IMR-90 (cell line): Measurements from ENCODE around the gene CD207. TPM values are rescaled to one million over a fixed set of nuclear protein-coding genes. Genes with fewer than 3 reads are reported as not detected.

Experiments
- ATAC-seq: fragments of 200-7000 bp; cut with Tn5 transposase; 2 replicates; pipeline ENCODE4 v1.9.1; 2020; ENCODE audit warnings: low read depth, mild to moderate bottlenecking, moderate library complexity
- BruUV-seq: library from RNA; stranded (reverse); fragments of 400-500 nt; replicated peaks from 2 replicates; lab custom pipeline; 2021; lab: Mats Ljungman, UMichigan
- CTCF ChIA-PET: fragments of 300-600 bp; formaldehyde crosslinking; extraction: SDS; loops from one replicate; lab custom pipeline; 2021; ENCODE audit warnings: antibody characterized with exemption; lab: Yijun Ruan, JAX
- POLR2A ChIA-PET: fragments of 300-600 bp; sonication (Branson Sonifier 250); formaldehyde crosslinking; loops from one replicate; lab custom pipeline; 2022; ENCODE audit warnings: antibody characterized with exemption; ENCODE audit not compliant: unreplicated experiment; lab: Charles Lee
- DNase-seq: peaks from one replicate; pipeline ENCODE4 v3.0.0; 2013
- H2AFZ ChIP-seq: replicated peaks from 2 replicates; pipeline ENCODE3; 2013; ENCODE audit warnings: low read length, mild to moderate bottlenecking; ENCODE audit not compliant: poor library complexity
- H2AK5ac ChIP-seq: 2 replicates; pipeline ENCODE4 v1.6.1; 2013; ENCODE audit warnings: low read depth, low read length, inconsistent platforms
- H2AK9ac ChIP-seq: replicated peaks from 2 replicates; pipeline ENCODE3; 2013; ENCODE audit warnings: mild to moderate bottlenecking, low read depth, low read length, moderate library complexity; ENCODE audit not compliant: poor library complexity
- H2BK120ac ChIP-seq: 2 replicates; pipeline ENCODE4 v1.6.1; 2013; ENCODE audit warnings: low read depth, low read length, inconsistent platforms
- H2BK15ac ChIP-seq: 3 replicates; pipeline ENCODE4 v1.6.1; 2013; ENCODE audit warnings: low read depth, low read length, inconsistent platforms
- H2BK20ac ChIP-seq: 2 replicates; pipeline ENCODE4 v1.6.1; 2013; ENCODE audit warnings: low read depth, mild to moderate bottlenecking, inconsistent platforms, low read length, moderate library complexity
- H2BK5ac ChIP-seq: 2 replicates; pipeline ENCODE4 v1.6.1; 2013; ENCODE audit warnings: mild to moderate bottlenecking, low read depth, low read length, inconsistent platforms; ENCODE audit not compliant: poor library complexity, severe bottlenecking
- H3K14ac ChIP-seq: replicated peaks from 2 replicates; pipeline ENCODE4 v1.6.1; 2013; ENCODE audit warnings: low read depth, low read length, inconsistent platforms
- H3K18ac ChIP-seq: 2 replicates; pipeline ENCODE4 v1.6.1; 2013; ENCODE audit warnings: low read depth, low read length, control low read depth
- H3K23ac ChIP-seq: 2 replicates; pipeline ENCODE4 v1.6.1; 2013; ENCODE audit warnings: low read depth, low read length, inconsistent platforms
- H3K27ac ChIP-seq: 2 replicates; pipeline ENCODE4 v1.5.1; 2013; ENCODE audit warnings: mild to moderate bottlenecking, control low read depth, low read length; ENCODE audit not compliant: insufficient read depth
- H3K27me3 ChIP-seq: 2 replicates; pipeline ENCODE4 v1.6.1; 2013; ENCODE audit warnings: low read length; ENCODE audit not compliant: control insufficient read depth, insufficient read depth
- H3K36me3 ChIP-seq: 2 replicates; pipeline ENCODE4 v1.6.1; 2013; ENCODE audit warnings: low read length, mixed read lengths; ENCODE audit not compliant: control insufficient read depth, insufficient read depth
- H3K4ac ChIP-seq: 2 replicates; pipeline ENCODE4 v1.6.1; 2013; ENCODE audit warnings: low read depth, low read length, inconsistent platforms
- H3K4me1 ChIP-seq: 2 replicates; pipeline ENCODE4 v1.6.1; 2013; ENCODE audit warnings: low read length, mixed read lengths; ENCODE audit not compliant: control insufficient read depth, insufficient read depth
- H3K4me2 ChIP-seq: 2 replicates; pipeline ENCODE4 v1.6.1; 2013; ENCODE audit warnings: low read depth, mild to moderate bottlenecking, control low read depth, low read length, moderate library complexity
- H3K4me3 ChIP-seq: 2 replicates; pipeline ENCODE4 v1.5.1; 2013; ENCODE audit warnings: low read depth, mild to moderate bottlenecking, control low read depth, low read length, moderate library complexity; ENCODE audit not compliant: insufficient read depth
- H3K56ac ChIP-seq: 2 replicates; pipeline ENCODE4 v1.6.1; 2013; ENCODE audit warnings: low read length, inconsistent platforms; ENCODE audit not compliant: insufficient read depth; ENCODE audit errors: extremely low read depth
- H3K79me1 ChIP-seq, 2 experiments: 2 replicates each; pipeline ENCODE4 v1.6.1; 2013; ENCODE audit warnings: low read length in 2 of 2, inconsistent platforms in 1 of 2, low read depth in 1 of 2
- H3K9ac ChIP-seq: 2 replicates; pipeline ENCODE4 v1.6.1; 2013; ENCODE audit warnings: low read depth, low read length, control low read depth
- H3K9me1 ChIP-seq: 2 replicates; pipeline ENCODE4 v1.6.1; 2013; ENCODE audit warnings: low read length, inconsistent platforms; ENCODE audit not compliant: insufficient read depth
- H3K9me3 ChIP-seq: 2 replicates; pipeline ENCODE4 v1.6.1; 2013; ENCODE audit warnings: low read length; ENCODE audit not compliant: control insufficient read depth, insufficient read depth
- H4K20me1 ChIP-seq: 2 replicates; pipeline ENCODE4 v1.6.1; 2013; ENCODE audit warnings: low read length, inconsistent platforms; ENCODE audit not compliant: insufficient read depth
- H4K5ac ChIP-seq: 2 replicates; pipeline ENCODE4 v1.6.1; 2013; ENCODE audit warnings: mild to moderate bottlenecking, low read depth, low read length, control low read depth
- H4K8ac ChIP-seq, 2 experiments: 2 replicates each; pipeline ENCODE4 v1.6.1; 2013; ENCODE audit warnings: low read depth in 2 of 2, low read length in 2 of 2, control low read depth in 1 of 2, inconsistent platforms in 1 of 2
- H4K91ac ChIP-seq: 2 replicates; pipeline ENCODE4 v1.6.1; 2013; ENCODE audit warnings: low read depth, low read length, inconsistent platforms; ENCODE audit not compliant: insufficient read depth
- BHLHE40 ChIP-seq: fragments of 150-350 bp; IDR thresholded peaks from 2 replicates; pipeline ENCODE4 v1.6.1; 2016; ENCODE audit warnings: mild to moderate bottlenecking, low read depth, low read length
- CEBPB ChIP-seq: IDR thresholded peaks from 2 replicates; pipeline ENCODE4 v1.6.1; 2012; ENCODE audit warnings: low read depth, low read length, improper control_type of control experiment
- FOS ChIP-seq: fragments of 150-350 bp; IDR thresholded peaks from 2 replicates; pipeline ENCODE4 v1.6.1; 2016; ENCODE audit warnings: low read depth, low read length
- MAFK ChIP-seq: IDR thresholded peaks from 2 replicates; pipeline ENCODE4 v1.6.1; 2012; ENCODE audit warnings: low read depth, low read length, improper control_type of control experiment
- MAZ ChIP-seq: IDR thresholded peaks from 2 replicates; pipeline ENCODE4 v1.6.1; 2012; ENCODE audit warnings: low read depth, mild to moderate bottlenecking, low read length, improper control_type of control experiment, moderate library complexity, borderline replicate concordance
- NFE2L2 ChIP-seq: fragments of 150-350 bp; IDR thresholded peaks from 2 replicates; pipeline ENCODE4 v1.6.1; 2016; ENCODE audit warnings: low read depth, mild to moderate bottlenecking, low read length
- POLR2A ChIP-seq: IDR thresholded peaks from 2 replicates; pipeline ENCODE4 v1.6.1; 2012; ENCODE audit warnings: mild to moderate bottlenecking, low read depth, low read length
- RAD21 ChIP-seq: IDR thresholded peaks from 2 replicates; pipeline ENCODE4 v1.6.1; 2012; ENCODE audit warnings: low read length, improper control_type of control experiment
- RFX5 ChIP-seq: IDR thresholded peaks from 2 replicates; pipeline ENCODE4 v1.8.0; 2012; ENCODE audit warnings: low read depth, mild to moderate bottlenecking, low read length, moderate library complexity
- SMC3 ChIP-seq: fragments of 150-350 bp; IDR thresholded peaks from 2 replicates; pipeline ENCODE4 v1.6.1; 2016; ENCODE audit warnings: low read depth, mild to moderate bottlenecking, antibody characterized with exemption, low read length, moderate library complexity
- WGBS, 2 experiments: methylation state at CpG; one replicate each; pipeline versions ENCODE4 v1.1.5 to v1.1.7; 2013; ENCODE audit warnings: missing lambda C conversion rate in 2 of 2; ENCODE audit not compliant: insufficient read length in 1 of 2; ENCODE audit errors: extremely low coverage in 2 of 2; 5-methylcytosine and 5-hydroxymethylcytosine counted together
- dilution Hi-C: fragments of 300-500 bp; cut with HindIII; formaldehyde crosslinking; loops from one replicate; pipeline ENCODE4 v1.14.3; 2018; ENCODE audit warnings: low sequenced_read_pairs; ENCODE audit not compliant: unreplicated experiment
- in situ Hi-C: fragments of 300-500 bp; cut with MboI; formaldehyde crosslinking; loops from 3 replicates; pipeline ENCODE4 v1.14.3; 2019; ENCODE audit warnings: low sequenced_read_pairs, inconsistent platforms, mixed read lengths
- intact Hi-C: fragments of 100-400 bp; cut with micrococcal nuclease; formaldehyde crosslinking; loops from 2 replicates; pipeline ENCODE4 v1.10.0; 2022
- polyA plus RNA-seq, 3 experiments: library from polyadenylated mRNA; depleted of rRNA; stranded (reverse); fragments of >200 nt; gene quantifications; 2 replicates each; pipeline ENCODE4 v1.2.3, GENCODE V29; 2012; ENCODE audit warnings: low replicate concordance in 1 of 3
- total RNA-seq: library from RNA; depleted of rRNA; stranded (reverse); fragments of >200 nt; gene quantifications from 2 replicates; pipeline ENCODE4 v1.2.3, GENCODE V29; 2012
- TF ChIP-seq, protein P1 (sequence below): fragments of 150-350 bp; IDR thresholded peaks from 2 replicates; pipeline ENCODE4 v1.6.1; 2016; ENCODE audit warnings: low read depth, mild to moderate bottlenecking, low read length, moderate library complexity, borderline replicate concordance
- TF ChIP-seq, protein P2 (sequence below): conservative IDR thresholded peaks from 2 replicates; pipeline ENCODE4 v1.5.1; 2012; ENCODE audit warnings: mild to moderate bottlenecking, low read depth, low read length, improper control_type of control experiment

The CD207 gene
- total and polyA plus RNA-seq, 2 of the 4 experiments (the other 2 are of a cell fraction) = not detected

DNA sequence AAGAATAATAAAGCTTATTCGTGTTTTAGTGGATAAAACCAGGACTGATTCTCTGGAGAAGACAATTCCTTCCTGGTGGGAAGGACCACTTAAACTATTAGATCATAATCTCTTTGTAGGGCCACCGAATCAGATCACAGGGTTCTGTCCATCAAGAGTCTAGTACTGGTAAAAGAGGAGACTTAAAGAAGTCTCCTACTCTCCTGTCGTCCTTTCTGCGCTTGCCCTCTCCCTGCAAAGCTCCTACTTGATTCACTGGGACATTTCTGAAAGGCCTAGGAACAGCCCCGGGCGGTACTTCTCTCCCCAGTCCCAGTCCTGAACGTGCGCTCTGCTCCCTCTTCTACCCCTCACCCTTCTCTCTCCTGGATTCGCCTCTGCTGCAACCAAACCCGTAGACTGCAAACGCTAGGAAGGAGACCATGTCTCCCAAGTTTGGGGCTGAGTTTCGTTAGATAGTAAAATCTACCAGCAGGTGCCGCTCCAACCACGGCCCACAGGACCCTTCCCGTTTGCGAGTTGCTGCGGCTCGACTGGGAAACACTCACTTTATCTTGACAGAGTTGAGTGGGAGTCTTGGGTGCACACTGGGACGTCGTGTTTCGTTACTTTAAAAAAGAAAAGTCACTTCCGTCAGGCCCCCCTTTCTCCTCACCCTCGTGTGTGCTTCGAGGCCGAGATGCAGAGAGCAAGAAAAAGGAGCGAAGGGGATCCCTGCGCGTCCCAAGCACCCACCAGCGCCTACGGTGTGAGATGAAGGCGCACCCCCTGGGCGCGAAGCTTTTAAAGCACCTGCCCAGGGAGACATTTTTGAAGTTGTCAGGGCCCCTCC lies 46.1 kb downstream of the CD207 start:
- dilution Hi-C loops = no loop called here
- intact Hi-C loops = loop anchor here (1.0 kb wide), 1 partner anchor 159 kb away; no protein-coding TSS in a partner anchor

More for the DNA sequence above, 46.1 kb downstream of the CD207 start:
- Histone ChIP-seq H2AK9ac (no peak overlapping the region), H3K4ac (no peak overlapping the region), H2BK5ac (no peak overlapping the region), H2BK20ac (no peak overlapping the region), H3K9me3 (no peaks in the 10 kb centered on the region), H2BK120ac (no peak overlapping the region), H3K23ac (no peak overlapping the region), H3K9ac (no peak overlapping the region), H4K20me1 (no peaks in the 10 kb centered on the region), H3K36me3 (no peaks in the 10 kb centered on the region), H3K9me1 (no peaks in the 10 kb centered on the region), H3K4me2 (no peak overlapping the region), H4K8ac (no peak overlapping the region), H3K4me3 (no peak overlapping the region), H4K91ac (no peak overlapping the region), H4K5ac (no peak overlapping the region), H2AFZ (peak overlapping the region; percentile 27), H2BK15ac (no peak overlapping the region), H3K4me1 (no peaks in the 10 kb centered on the region), H3K27me3 (peaks cover 33% of the 10 kb centered on the region), H3K14ac (no peak overlapping the region), H3K79me1 (no peaks in the 10 kb centered on the region), H3K56ac (no peak overlapping the region), H3K27ac (no peak overlapping the region), H2AK5ac (no peak overlapping the region), H3K18ac (no peak overlapping the region)
- in situ Hi-C loops = no loop called here
- no TSS peak for BruUV-seq
- peak; percentile 25 for DNase-seq
- ChIA-PET CTCF (no interaction called here), POLR2A (no interaction called here)
- peak; percentile 81 for ATAC-seq
- TF ChIP-seq POLR2A (no peak), RAD21 (peak; percentile 49), FOS (no peak), NFE2L2 (no peak), BHLHE40 (no peak), MAFK (no peak), CEBPB (no peak), RFX5 (no peak), MAZ (no peak), SMC3 (no peak)
- TF ChIP-seq, protein P1, sequence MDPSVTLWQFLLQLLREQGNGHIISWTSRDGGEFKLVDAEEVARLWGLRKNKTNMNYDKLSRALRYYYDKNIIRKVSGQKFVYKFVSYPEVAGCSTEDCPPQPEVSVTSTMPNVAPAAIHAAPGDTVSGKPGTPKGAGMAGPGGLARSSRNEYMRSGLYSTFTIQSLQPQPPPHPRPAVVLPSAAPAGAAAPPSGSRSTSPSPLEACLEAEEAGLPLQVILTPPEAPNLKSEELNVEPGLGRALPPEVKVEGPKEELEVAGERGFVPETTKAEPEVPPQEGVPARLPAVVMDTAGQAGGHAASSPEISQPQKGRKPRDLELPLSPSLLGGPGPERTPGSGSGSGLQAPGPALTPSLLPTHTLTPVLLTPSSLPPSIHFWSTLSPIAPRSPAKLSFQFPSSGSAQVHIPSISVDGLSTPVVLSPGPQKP = no peak
- TF ChIP-seq, protein P2, sequence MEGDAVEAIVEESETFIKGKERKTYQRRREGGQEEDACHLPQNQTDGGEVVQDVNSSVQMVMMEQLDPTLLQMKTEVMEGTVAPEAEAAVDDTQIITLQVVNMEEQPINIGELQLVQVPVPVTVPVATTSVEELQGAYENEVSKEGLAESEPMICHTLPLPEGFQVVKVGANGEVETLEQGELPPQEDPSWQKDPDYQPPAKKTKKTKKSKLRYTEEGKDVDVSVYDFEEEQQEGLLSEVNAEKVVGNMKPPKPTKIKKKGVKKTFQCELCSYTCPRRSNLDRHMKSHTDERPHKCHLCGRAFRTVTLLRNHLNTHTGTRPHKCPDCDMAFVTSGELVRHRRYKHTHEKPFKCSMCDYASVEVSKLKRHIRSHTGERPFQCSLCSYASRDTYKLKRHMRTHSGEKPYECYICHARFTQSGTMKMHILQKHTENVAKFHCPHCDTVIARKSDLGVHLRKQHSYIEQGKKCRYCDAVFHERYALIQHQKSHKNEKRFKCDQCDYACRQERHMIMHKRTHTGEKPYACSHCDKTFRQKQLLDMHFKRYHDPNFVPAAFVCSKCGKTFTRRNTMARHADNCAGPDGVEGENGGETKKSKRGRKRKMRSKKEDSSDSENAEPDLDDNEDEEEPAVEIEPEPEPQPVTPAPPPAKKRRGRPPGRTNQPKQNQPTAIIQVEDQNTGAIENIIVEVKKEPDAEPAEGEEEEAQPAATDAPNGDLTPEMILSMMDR = peak; percentile 45
- WGBS, 2 experiments = 10% methylated on average over 6 of the region's 33 CpGs; no CpG with 5 or more reads in 1 of the 2 experiments
